HepG2 (cell line): Measurements from ENCODE around the gene EVL. TPM values are rescaled to one million over a fixed set of nuclear protein-coding genes. Genes with fewer than 3 reads are reported as not detected.

Experiments used
- CSRNP1 ChIP-seq: sonication (generic); formaldehyde crosslinking; IDR thresholded peaks from 2 replicates; pipeline ENCODE4 v1.8.1; 2023; ENCODE audit warnings: mild to moderate bottlenecking, missing genetic modification reagents
- E2F1 ChIP-seq: sonication (generic); formaldehyde crosslinking; IDR thresholded peaks from 2 replicates; pipeline ENCODE4 v1.5.0; 2020; ENCODE audit warnings: missing genetic modification reagents
- GMEB2 ChIP-seq: IDR thresholded peaks from 2 replicates; pipeline ENCODE4 v1.6.1; 2016; ENCODE audit warnings: missing biosample characterization, missing genetic modification reagents, low read depth
- KAT7 ChIP-seq: IDR thresholded peaks from 2 replicates; pipeline ENCODE4 v1.6.1; 2018; ENCODE audit warnings: borderline replicate concordance, missing compliant biosample characterization
- MYC ChIP-seq: sonication (generic); formaldehyde crosslinking; IDR thresholded peaks from 2 replicates; pipeline ENCODE4 v1.9.0; 2021; ENCODE audit warnings: missing genetic modification reagents, borderline replicate concordance
- NRL ChIP-seq: sonication (generic); formaldehyde crosslinking; IDR thresholded peaks from 2 replicates; pipeline ENCODE4 v1.5.0; 2020; ENCODE audit warnings: missing genetic modification reagents, mild to moderate bottlenecking, moderate library complexity, borderline replicate concordance
- SALL1 ChIP-seq: sonication (generic); formaldehyde crosslinking; IDR thresholded peaks from 2 replicates; pipeline ENCODE4 v1.8.0; 2022; ENCODE audit warnings: mild to moderate bottlenecking, missing genetic modification reagents
- ZBTB3 ChIP-seq: sonication (generic); formaldehyde crosslinking; IDR thresholded peaks from 2 replicates; pipeline ENCODE4 v1.4.0; 2020; ENCODE audit warnings: low read depth, mild to moderate bottlenecking, moderate library complexity, missing genetic modification reagents, borderline replicate concordance
- ZNF263 ChIP-seq: sonication (generic); formaldehyde crosslinking; IDR thresholded peaks from 2 replicates; pipeline ENCODE4 v1.4.0; 2020; ENCODE audit warnings: missing genetic modification reagents
- ZNF331 ChIP-seq: sonication (generic); formaldehyde crosslinking; IDR thresholded peaks from 2 replicates; pipeline ENCODE4 v1.4.0; 2020; ENCODE audit warnings: missing genetic modification reagents
- ZNF333 ChIP-seq: sonication (generic); formaldehyde crosslinking; IDR thresholded peaks from 2 replicates; pipeline ENCODE4 v1.4.0; 2020; ENCODE audit warnings: mild to moderate bottlenecking, missing genetic modification reagents, borderline replicate concordance
- ZNF841 ChIP-seq: sonication (generic); formaldehyde crosslinking; IDR thresholded peaks from 2 replicates; pipeline ENCODE4 v1.8.1; 2023; ENCODE audit warnings: missing genetic modification reagents, borderline replicate concordance
- ZSCAN5A ChIP-seq: sonication (generic); formaldehyde crosslinking; IDR thresholded peaks from 2 replicates; pipeline ENCODE4 v1.8.0; 2022; ENCODE audit warnings: mild to moderate bottlenecking, missing genetic modification reagents, borderline replicate concordance
- polyA plus RNA-seq, 8 experiments: library from polyadenylated mRNA; depleted of rRNA in 3 of 8; stranded (reverse) in 7 of 8; unstranded in 1 of 8; fragments of >200 nt; fragmentation: Illumina TruSeq in 4 of 8; extraction: Trizol in 4 of 8; gene quantifications; 2 replicates each; pipeline versions ENCODE4 v1.2.1 to v1.2.3, GENCODE V29; 2011 to 2016; ENCODE audit warnings: low read depth in 4 of 8, missing spikeins in 1 of 8, mixed read lengths in 1 of 8; ENCODE audit not compliant: insufficient read depth in 1 of 8
- total RNA-seq, 5 experiments: library from RNA; depleted of rRNA; stranded (reverse); fragments of >200 nt; fragmentation: Illumina TruSeq; extraction: Trizol; gene quantifications; 2 replicates each; pipeline ENCODE4 v1.2.3, GENCODE V29; 2016; ENCODE audit warnings: low read depth in 1 of 5
- TF ChIP-seq, protein P1 (sequence below): IDR thresholded peaks from 2 replicates; pipeline ENCODE4 v1.6.1; 2012; ENCODE audit warnings: low read depth, low read length, improper control_type of control experiment
- TF ChIP-seq, protein P2 (sequence below): sonication (generic); formaldehyde crosslinking; IDR thresholded peaks from 2 replicates; pipeline ENCODE4 v1.5.1; 2020; ENCODE audit warnings: mild to moderate bottlenecking, moderate library complexity, missing genetic modification reagents
- TF ChIP-seq, protein P3 (sequence below): sonication (generic); formaldehyde crosslinking; IDR thresholded peaks from 2 replicates; pipeline ENCODE4 v1.4.0; 2020; ENCODE audit warnings: missing genetic modification reagents

The EVL gene
- total and polyA plus RNA-seq, 2 of the 13 experiments (the other 11 are each of a cell fraction or from before 2014, with no cell fraction given): 15.1 to 31.2 TPM

DNA sequence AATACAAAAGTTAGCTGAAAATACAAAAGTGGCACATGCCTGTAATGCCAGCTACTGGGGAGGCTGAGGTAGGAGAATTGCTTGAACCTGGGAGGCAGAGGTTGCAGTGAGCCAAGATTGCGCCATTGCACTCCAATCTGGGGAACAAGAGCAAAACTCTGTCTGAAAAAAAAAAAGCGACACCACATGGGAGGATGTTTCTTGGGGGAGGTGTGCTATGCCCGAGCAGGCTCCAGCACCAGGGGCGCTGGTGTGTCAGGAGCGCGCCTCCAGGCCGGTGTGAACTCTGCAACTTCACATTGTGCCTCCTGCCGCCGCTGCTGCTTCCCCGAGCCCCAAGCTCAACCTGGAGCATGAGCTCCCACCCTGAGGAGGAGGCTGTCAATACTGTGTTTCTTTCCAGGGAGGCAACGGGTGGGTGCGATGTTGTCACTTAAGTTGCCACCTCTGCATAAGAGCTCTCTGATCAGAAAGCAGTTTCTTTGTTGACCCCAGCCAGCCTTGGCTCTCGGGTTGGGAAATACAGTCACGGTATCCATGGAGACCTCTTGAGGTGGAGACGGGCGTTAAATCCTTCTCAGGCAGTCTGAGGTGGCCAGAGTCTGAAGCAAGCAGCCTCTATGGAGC lies 75.3 kb downstream of the EVL start (continued):
- TF ChIP-seq, protein P1, sequence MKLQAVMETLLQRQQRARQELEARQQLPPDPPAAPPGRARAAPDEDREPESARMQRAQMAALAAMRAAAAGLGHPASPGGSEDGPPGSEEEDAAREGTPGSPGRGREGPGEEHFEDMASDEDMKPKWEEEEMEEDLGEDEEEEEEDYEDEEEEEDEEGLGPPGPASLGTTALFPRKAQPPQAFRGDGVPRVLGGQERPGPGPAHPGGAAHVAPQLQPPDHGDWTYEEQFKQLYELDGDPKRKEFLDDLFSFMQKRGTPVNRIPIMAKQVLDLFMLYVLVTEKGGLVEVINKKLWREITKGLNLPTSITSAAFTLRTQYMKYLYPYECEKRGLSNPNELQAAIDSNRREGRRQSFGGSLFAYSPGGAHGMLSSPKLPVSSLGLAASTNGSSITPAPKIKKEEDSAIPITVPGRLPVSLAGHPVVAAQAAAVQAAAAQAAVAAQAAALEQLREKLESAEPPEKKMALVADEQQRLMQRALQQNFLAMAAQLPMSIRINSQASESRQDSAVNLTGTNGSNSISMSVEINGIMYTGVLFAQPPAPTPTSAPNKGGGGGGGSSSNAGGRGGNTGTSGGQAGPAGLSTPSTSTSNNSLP: no peak
- TF ChIP-seq KAT7 (CRISPR knock-in tag) (no peak), GMEB2 (CRISPR knock-in tag) (no peak), MYC (CRISPR knock-in tag) (peak; percentile 71; the same call in 1 of the 2 replicates), ZBTB3 (CRISPR knock-in tag) (no peak), ZNF333 (no peak), CSRNP1 (CRISPR knock-in tag) (no peak), E2F1 (CRISPR knock-in tag) (no peak), ZNF263 (CRISPR knock-in tag) (no peak), ZNF331 (CRISPR knock-in tag) (peak; percentile 57; the same call in 1 of the 2 replicates), SALL1 (CRISPR knock-in tag) (peak; percentile 40; the same call in 1 of the 2 replicates), ZNF841 (CRISPR knock-in tag) (no peak), NRL (CRISPR knock-in tag) (0 out of 2 replicates have a peak, but pooled peaks have one; percentile 19), ZSCAN5A (CRISPR knock-in tag) (no peak)
- TF ChIP-seq, protein P2, sequence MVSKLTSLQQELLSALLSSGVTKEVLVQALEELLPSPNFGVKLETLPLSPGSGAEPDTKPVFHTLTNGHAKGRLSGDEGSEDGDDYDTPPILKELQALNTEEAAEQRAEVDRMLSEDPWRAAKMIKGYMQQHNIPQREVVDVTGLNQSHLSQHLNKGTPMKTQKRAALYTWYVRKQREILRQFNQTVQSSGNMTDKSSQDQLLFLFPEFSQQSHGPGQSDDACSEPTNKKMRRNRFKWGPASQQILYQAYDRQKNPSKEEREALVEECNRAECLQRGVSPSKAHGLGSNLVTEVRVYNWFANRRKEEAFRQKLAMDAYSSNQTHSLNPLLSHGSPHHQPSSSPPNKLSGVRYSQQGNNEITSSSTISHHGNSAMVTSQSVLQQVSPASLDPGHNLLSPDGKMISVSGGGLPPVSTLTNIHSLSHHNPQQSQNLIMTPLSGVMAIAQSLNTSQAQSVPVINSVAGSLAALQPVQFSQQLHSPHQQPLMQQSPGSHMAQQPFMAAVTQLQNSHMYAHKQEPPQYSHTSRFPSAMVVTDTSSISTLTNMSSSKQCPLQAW (CRISPR knock-in tag): no peak
- TF ChIP-seq, protein P3, sequence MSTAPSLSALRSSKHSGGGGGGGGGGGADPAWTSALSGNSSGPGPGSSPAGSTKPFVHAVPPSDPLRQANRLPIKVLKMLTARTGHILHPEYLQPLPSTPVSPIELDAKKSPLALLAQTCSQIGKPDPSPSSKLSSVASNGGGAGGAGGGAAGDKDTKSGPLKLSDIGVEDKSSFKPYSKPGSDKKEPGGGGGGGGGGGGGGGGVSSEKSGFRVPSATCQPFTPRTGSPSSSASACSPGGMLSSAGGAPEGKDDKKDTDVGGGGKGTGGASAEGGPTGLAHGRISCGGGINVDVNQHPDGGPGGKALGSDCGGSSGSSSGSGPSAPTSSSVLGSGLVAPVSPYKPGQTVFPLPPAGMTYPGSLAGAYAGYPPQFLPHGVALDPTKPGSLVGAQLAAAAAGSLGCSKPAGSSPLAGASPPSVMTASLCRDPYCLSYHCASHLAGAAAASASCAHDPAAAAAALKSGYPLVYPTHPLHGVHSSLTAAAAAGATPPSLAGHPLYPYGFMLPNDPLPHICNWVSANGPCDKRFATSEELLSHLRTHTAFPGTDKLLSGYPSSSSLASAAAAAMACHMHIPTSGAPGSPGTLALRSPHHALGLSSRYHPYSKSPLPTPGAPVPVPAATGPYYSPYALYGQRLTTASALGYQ (CRISPR knock-in tag): no peak
